Renal pelvis (tissue), 4 donors: Measurements from ENCODE around the gene C2orf69. TPM values are rescaled to one million over a fixed set of nuclear protein-coding genes. Genes with fewer than 3 reads are reported as not detected.

Experiments used
- DNase-seq: peaks from one replicate; pipeline ENCODE4 v3.0.0-alpha.2; 2013
- polyA plus RNA-seq, 3 donors: library from polyadenylated mRNA; unstranded; fragments of 120-200 nt; gene quantifications; one replicate each; pipeline ENCODE4 v1.2.1, GENCODE V29; 2013; ENCODE audit not compliant: insufficient read length in 3 of 3

C2orf69 gene
- polyA plus RNA-seq, 3 donors, result 9.4 to 11.1 (median 10.6) TPM

- no peak for DNase-seq
Measured at GRCh38 chr2:199958014-199958413, 46.9 kb downstream of the C2orf69 start.

DNA sequence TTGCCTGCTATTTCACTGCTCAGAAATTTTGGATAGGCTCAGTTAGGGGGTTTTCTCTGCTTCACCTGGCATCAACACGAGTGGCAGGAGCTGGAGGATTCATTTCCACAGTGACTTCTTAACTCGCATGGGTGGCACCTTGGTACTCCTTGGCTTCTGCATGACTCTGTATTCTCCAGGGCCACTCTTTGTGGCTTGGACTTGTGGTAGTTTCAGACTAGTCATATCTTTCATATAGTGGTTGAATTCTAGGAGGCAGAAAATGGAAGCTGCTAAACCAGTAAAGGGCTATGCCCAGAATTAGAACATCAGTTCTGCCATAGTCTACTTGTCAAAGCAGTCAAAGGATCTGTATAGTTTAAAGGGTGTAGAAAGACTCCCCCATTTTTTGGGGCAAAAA is 51.1 kb downstream of the C2orf69 start:
- DNase-seq, result no peak

DNA sequence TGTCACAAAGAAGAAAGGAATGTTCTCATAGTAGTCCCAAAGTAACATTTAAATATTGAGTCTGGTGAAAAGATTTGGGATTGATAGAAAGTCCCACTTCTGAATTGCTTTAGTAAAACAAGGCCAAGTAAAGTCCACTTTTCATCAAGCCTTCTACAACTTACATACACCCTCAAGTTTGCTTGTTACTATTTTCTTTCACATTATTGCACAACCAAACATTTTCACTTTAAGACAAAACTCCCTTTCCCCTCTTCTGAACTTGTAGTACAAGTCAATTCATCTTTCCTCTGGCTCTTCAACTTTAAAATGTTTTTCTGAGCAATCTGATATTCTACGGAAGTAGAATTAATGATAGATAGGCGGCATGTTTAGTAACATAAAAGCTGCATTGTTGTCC is 55.3 kb downstream of the C2orf69 start:
- DNase-seq, result no peak

DNA sequence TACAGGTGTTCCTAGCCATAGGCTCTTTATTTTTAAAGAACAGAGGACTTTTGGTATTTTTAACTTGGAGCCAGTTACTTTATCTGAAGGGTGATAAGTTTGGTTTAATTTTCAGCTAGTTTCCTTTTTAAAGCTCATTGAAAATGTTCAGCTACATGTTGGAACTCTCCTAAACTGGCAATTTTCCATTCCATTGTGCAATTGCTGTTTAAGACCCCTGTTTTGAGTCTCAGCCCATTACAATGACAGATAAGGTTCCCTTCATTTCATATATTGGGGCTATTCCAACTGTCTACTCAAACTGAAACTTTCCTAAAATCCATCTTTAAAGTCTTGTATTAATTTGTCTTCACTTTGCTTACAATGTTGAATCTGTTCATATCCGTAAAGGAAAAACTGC is 55.9 kb downstream of the C2orf69 start:
- DNase-seq, result no peak

DNA sequence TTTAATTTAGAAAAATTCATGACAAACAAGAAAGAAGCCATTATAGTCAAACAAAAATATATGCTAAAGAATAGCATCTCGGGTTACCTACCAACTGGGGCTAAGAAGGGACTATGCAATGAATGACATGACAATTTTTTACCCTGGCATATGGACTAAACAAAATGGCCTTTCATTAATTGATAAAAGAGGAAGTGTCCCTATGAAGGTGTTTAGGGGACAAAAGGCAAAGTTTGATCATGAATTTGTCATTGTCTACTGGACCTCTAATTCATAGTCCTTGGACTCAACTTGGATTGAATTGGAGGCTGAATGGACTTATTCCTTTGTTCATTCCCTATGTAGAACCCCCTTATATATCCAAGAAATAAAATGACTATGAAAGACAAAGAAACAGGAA is 57.0 kb downstream of the C2orf69 start:
- no peak for DNase-seq

- DNase-seq, result no peak
Measured at GRCh38 chr2:199972088-199972626, 61.1 kb downstream of the C2orf69 start.

- DNase-seq, result no peak
Measured at GRCh38 chr2:199973703-199974102, 62.6 kb downstream of the C2orf69 start.

- no peak for DNase-seq
Measured at GRCh38 chr2:199975273-199975895, 64.3 kb downstream of the C2orf69 start.

Other genes with a start within 250 kb of the C2orf69 start
- 1 to 10 TPM; 1.1 to 1.5 (median 1.3) TPM for gene FTCDNL1, start 60.1 kb upstream of the C2orf69 start, polyA plus RNA-seq
- 10 to 100 TPM; 11.3 to 18.7 (median 17.9) TPM for gene TYW5, start 44.2 kb downstream of the C2orf69 start, polyA plus RNA-seq
- gene MAIP1, start 44.3 kb downstream of the C2orf69 start, polyA plus RNA-seq, result 10 to 100 TPM; 26.1 to 34.8 (median 31.6) TPM